HG02970 (cell line): ENCODE results near the gene MRC2.
"Not testable (repeated sequence)": the region's sequence is repeated elsewhere in the genome, so short reads cannot be mapped to it uniquely, and the experiment has no call there.

ENCODE experiments used
- ATAC-seq: cut with Tn5 transposase; IDR thresholded peaks from one replicate; pipeline ENCODE4 v1.9.1; 2021; ENCODE audit warnings: mild to moderate bottlenecking, moderate library complexity, moderate number of reproducible peaks; ENCODE audit not compliant: unreplicated experiment, low FRiP score

MRC2 gene

DNA sequence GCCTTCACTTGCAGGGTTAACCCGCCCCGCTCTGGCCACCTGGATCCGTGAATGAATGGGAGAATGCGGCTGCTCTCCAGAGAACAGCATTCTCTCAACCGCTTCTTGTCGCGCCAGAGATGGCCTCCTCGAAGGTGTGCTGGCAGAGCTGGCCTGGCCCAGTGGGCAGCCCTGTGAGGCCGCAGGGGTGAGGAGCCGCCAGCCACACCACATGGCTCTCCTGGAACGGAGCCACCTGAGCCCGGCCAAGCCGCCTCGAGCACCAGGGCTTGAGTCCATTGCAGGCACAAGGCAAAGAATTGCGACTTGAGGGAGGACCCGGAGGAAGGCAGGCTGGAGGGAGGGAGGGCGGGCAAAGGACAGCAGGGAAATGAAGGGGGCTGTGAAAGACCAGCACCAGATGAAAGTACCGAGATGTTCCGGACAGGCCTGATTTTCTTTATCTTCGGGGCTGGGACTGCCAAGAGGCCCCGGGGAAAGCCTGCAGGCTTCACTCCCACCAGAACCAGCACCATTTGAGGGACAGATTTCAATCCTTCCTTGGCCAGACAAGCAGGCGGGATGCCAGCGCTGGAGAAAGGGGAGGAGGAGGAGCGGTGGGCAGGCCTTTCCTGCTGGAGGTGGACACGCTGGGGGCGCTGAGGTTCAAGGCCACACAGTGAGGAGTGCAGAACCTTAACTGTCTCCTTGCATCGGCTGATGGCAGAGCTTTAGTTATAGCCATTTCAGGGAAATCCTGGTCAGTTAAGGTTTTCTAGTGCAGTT is 69.4 kb downstream of the MRC2 start:
- ATAC-seq: no peak

DNA sequence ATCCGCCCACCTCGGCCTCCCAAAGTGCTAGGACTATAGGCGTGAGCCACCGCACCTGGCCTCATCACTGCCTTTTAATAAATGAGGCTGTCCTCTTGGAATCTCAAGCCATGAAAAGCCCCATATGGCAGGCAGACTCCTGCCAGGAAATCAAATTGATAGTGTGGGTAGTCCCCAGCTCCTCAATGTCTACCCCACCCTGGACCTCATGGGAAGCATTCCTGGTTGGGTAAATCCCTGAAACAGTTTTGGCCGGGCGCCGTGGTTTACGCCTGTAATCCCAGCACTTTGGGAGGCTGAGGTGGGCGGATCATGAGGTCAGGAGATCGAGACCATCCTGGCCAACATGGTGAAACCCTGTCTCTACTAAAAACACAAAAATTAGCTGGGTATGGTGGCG is 71.0 kb downstream of the MRC2 start:
- not testable (repeated sequence) for ATAC-seq

GRCh38 chr17:62700964-62701705 is 73.7 kb downstream of the MRC2 start:
- ATAC-seq: no peak

GRCh38 chr17:62701706-62702085 is 74.2 kb downstream of the MRC2 start:
- ATAC-seq: no peak

DNA sequence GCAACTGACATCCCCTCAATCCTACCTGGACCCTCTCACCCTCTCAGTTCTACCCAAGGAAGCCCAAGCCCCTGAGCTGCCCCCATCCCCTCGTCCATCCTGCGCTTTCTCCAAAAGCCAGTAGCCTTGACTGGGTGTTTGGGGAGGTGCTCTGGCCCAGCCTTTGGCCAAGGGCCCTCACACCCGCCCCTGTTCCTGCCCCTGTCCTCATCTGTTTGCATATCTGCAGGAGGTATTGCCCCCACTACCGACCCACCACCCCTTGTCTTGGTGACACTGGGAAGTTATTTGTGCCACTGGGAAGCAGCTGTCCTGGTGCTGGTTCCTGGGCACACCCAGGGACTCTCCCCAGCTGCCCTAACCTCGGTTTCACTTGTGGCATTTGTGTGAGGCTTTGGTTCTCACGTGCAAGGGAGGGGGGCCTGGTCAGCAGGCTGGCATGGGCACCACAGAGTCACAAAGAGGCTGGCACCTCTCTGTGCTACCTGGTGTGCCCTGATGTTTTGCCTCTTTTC is 75.3 kb downstream of the MRC2 start:
- ATAC-seq: no peak

DNA sequence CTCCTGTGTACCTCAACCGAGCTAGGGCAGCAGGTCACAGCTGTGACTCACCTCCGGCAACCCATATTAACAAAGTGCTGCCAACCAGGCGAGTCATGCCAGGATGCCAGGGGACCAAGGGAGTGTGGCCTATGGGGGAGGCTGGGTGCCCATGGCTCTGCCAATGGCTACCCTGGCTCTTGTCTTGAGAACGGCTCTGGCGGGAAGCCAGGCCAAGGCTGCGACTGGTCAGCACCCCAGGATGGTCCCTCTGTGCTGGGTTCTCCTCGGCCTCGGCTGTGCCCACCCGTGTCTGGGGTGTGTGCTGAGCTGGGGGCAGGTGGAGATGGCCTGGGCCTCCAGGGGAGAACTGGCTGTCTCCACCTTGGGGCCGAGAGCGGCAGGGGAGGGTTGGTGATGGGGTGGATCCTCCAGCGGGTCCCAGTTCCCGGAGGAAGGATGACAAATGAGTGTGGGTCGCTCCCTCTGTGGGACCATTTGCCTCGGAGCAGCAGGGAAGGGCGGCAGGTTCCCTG is 75.8 kb downstream of the MRC2 start:
- no peak for ATAC-seq

DNA sequence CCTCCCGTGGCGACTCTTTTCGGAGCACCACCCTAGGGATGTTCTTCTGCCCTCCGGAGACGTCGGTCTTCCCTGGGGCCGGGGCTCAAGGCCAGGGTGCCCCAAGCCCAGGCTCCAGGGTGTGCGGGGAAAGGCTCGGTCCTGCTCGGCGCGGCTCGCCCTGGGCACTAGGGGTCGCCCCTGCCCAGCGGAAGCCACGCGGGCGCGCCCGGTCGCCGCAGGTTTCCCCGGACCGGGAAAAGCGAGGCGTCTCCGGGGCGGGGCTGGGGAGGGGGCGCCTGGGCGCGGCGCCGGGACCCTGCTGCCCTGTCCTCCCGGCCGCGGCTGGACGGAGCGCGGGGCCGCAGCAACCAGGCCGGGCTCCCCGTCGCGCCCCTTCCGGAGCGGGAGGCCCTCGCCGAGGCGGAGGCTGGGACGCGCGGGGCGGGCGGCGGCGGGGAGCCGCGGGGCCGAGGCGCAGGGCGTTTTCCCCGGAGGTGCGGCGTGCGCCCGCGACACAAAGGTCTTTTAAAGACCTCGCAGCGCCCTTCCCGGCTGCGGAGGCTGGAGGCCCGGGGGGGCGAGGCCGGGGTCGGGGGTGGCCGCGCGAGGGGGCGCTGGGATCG is 76.4 kb downstream of the MRC2 start:
- no peak for ATAC-seq

GRCh38 chr17:62704381-62704971 is 77.0 kb downstream of the MRC2 start:
- no peak for ATAC-seq

- ATAC-seq: no peak
Observed at GRCh38 chr17:62705156-62705777, 77.8 kb downstream of the MRC2 start.

DNA sequence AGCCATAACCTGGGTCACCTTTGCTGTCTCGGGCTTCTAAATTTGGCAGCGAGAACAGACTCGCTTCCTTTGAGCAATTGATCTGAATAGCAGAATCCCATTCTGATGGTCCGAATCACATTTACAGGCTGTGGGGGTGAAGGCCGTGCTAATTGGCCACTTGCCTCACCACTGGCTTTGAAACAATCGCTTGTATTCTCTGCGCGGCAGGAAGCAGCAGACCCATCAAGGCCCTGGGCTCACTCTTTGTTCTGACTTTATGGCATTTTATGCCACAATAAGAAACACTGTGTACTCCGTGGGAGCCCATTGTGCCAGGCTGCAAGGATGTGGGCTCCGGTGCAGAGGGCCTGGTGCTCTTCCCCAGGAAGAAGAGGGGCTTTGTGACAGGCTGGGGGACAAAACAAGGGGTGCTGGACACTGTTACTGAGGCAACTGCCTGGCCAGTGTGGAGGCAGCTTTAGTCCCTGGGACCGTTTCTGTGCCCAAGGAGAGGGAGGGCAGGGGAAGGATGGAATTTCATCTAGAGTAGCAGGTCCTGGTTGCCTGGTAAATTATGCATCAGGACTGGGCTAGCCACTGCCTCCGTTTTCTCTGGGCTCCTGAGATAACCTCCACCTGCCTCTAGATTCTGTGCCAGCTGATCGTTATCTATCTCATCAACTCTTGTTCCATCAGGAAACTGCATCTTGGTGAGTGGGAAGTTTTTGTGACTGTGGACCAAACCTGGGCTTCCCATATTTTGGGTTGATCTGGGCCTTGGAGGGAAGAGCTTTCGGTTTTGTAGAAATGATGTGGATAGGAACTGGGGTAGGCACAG is 78.5 kb downstream of the MRC2 start:
- no peak for ATAC-seq

- ATAC-seq: no peak
Observed at GRCh38 chr17:62706598-62707424, 79.3 kb downstream of the MRC2 start.

DNA sequence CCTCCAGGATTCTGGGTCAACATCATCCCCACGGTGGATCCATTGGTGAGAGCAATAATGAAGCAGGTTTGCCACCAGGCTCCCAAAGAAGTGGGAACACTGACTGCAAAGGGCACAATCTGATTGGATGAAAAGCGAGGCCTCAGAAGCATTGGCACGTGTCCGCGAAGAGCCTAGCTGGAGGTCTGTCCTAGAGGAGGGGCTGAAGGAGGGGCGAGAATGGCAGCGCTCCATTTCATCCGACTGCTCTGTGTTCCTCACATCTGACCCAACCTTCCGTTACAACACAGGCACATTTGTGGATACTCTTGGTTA is 79.9 kb downstream of the MRC2 start:
- no peak for ATAC-seq

GRCh38 chr17:62708587-62708986 is 81.1 kb downstream of the MRC2 start:
- ATAC-seq: no peak

GRCh38 chr17:62712171-62712581 is 84.7 kb downstream of the MRC2 start:
- no peak for ATAC-seq

DNA sequence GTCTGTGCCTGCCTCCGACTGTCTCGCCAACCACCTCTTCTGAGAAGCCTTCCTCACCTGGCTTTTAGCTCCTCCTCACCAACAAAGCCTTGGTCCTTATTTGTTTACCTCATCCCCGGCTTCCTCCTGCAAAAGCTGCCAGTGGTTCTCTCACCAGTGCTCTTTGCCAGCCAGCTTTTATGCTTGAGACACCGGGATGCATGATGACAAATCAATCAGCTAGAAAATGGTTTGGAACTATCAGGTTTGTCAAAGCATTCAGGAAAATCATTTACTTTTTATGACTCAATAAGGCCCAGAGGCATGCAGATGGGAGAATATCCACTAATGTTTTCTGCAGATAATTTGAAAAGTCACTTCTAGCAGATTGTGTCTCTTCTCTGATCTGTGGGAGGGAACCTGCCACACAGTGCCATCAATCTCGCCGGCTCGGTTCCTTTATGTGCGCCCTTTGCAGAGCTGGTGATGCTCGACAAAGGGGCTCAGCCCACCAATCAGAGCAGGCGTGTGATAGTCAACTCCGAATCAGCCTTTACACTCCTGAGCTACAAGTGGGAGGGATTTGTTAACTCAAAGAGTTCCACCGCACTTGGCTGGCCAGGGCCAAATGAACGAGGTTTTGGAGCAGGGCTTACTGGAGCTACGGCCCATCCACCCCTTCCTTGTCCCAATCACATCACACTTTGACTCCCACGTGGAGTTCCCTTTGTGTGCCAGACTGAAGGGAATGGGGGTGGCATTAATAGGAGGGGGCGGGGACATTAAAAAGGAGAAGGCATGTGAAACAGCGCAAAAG is 85.8 kb downstream of the MRC2 start:
- ATAC-seq: no peak

DNA sequence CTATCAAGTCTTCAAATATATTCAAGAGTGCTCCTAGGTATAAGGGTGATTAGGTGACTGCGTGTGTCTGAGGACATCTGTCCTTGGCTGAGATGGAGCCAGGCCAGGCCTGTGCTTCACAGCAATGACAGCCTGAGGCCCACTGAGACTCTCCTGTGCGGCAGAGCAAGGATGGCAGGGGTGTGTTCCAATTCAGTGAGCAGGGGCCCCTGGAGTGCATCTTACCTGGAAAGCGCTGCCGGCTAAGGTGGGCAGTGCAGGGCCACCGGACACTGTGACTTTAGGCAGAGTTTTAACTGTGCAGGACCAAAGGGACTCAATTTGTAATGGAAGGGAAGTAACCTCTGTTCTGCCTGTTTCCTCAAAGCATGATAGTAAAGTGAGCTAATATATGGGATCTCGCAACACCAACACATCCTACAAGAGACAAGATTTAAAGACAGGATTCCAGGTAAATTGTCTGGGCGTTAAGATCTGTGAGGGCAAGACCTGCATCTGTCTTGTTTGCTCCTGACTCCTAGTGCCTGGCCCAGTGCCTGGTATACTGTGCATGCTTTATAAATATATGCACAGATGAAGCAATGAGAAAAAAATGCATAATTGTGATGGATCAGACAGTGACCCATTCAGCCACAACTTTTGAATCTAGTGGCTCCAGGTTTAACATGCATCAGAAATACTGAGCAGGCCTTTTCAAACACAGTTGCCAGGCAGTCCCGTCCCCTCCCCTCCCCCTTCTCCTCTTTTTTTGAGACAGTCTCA is 86.7 kb downstream of the MRC2 start:
- ATAC-seq: no peak

- ATAC-seq: no peak
Observed at GRCh38 chr17:62715882-62716390, 88.5 kb downstream of the MRC2 start.
